Caco-2 (cell line): ENCODE results near the gene BCAN. TPM values are rescaled to one million over a fixed set of nuclear protein-coding genes. Genes with fewer than 3 reads are reported as not detected.

Experiments
- BruUV-seq: library from RNA; stranded (reverse); fragments of 400-500 nt; replicated peaks from 2 replicates; lab custom pipeline; 2021; lab: Mats Ljungman, UMichigan
- CTCF ChIA-PET: fragments of 300-600 bp; sonication (Branson Sonifier 250); formaldehyde crosslinking; loops from one replicate; lab custom pipeline; 2022; ENCODE audit warnings: antibody characterized with exemption; lab: Charles Lee
- POLR2A ChIA-PET: fragments of 300-600 bp; sonication (Branson Sonifier 250); formaldehyde crosslinking; loops from one replicate; lab custom pipeline; 2022; ENCODE audit warnings: antibody characterized with exemption; lab: Charles Lee
- DNase-seq, 2 experiments: peaks; one replicate each; pipeline versions ENCODE4 v3.0.0 to v3.0.0-alpha.2; 2020 to 2022
- H3K27me3 ChIP-seq: replicated peaks from 2 replicates; pipeline ENCODE4 v1.6.0; 2011; ENCODE audit warnings: low read length; ENCODE audit not compliant: control insufficient read depth, insufficient read depth
- H3K36me3 ChIP-seq: 2 replicates; pipeline ENCODE4 v1.5.1; 2011; ENCODE audit warnings: low read length; ENCODE audit not compliant: control insufficient read depth, insufficient read depth
- H3K4me1 ChIP-seq: fragments of 250-450 bp; sonication (Bioruptor Pico); 2 replicates; pipeline ENCODE4 v1.5.1; 2020; ENCODE audit warnings: mild to moderate bottlenecking
- H3K4me3 ChIP-seq: 2 replicates; pipeline ENCODE4 v1.5.1; 2011; ENCODE audit warnings: low read depth, mild to moderate bottlenecking, control low read depth, low read length
- H3K9me3 ChIP-seq: fragments of 250-450 bp; sonication (Bioruptor Pico); 2 replicates; pipeline ENCODE4 v1.5.1; 2020; ENCODE audit warnings: mild to moderate bottlenecking, moderate library complexity
- H3K27ac Mint-ChIP-seq: one replicate; pipeline ENCODE4 v1.8.0; 2022; ENCODE audit warnings: mixed read lengths; ENCODE audit not compliant: unreplicated experiment
- H3K27me3 Mint-ChIP-seq: one replicate; pipeline ENCODE4 v1.8.0; 2022; ENCODE audit warnings: mixed read lengths; ENCODE audit not compliant: insufficient read depth, unreplicated experiment
- H3K36me3 Mint-ChIP-seq: one replicate; pipeline ENCODE4 v1.8.0; 2022; ENCODE audit warnings: mild to moderate bottlenecking, mixed read lengths; ENCODE audit not compliant: insufficient read depth, unreplicated experiment
- H3K4me1 Mint-ChIP-seq: one replicate; pipeline ENCODE4 v1.8.0; 2022; ENCODE audit warnings: low read depth, mixed read lengths; ENCODE audit not compliant: unreplicated experiment
- H3K4me3 Mint-ChIP-seq: one replicate; pipeline ENCODE4 v1.8.0; 2022; ENCODE audit warnings: mild to moderate bottlenecking, moderate library complexity, mixed read lengths; ENCODE audit not compliant: unreplicated experiment
- H3K9me3 Mint-ChIP-seq: one replicate; pipeline ENCODE4 v1.8.0; 2022; ENCODE audit warnings: mixed read lengths; ENCODE audit not compliant: unreplicated experiment
- CTCF ChIP-seq, 2 experiments: fragments of 200-600 bp in 1 of 2; IDR thresholded peaks; 1 replicate in 1 of 2; 2 replicates in 1 of 2; pipeline versions ENCODE4 v1.5.1 to v1.8.0; 2011 to 2022; ENCODE audit warnings: antibody characterized with exemption in 1 of 2, control low read depth in 1 of 2, inconsistent platforms in 1 of 2, low read depth in 1 of 2, low read length in 1 of 2, mild to moderate bottlenecking in 1 of 2, moderate library complexity in 1 of 2; ENCODE audit not compliant: insufficient read depth in 1 of 2, severe bottlenecking in 1 of 2, unreplicated experiment in 1 of 2
- intact Hi-C: fragments of 100-400 bp; cut with micrococcal nuclease; formaldehyde crosslinking; loops from one replicate; pipeline ENCODE4 v1.10.0; 2022; ENCODE audit not compliant: unreplicated experiment
- total RNA-seq: library from RNA; stranded (reverse); gene quantifications from 2 replicates; pipeline ENCODE4 v1.2.3, GENCODE V29; 2022

The BCAN gene
- total RNA-seq, 1 experiment from 2014 or later = not detected

- BruUV-seq = no TSS peak
- no peaks in the 10 kb centered on the region for H3K27me3 ChIP-seq
These were observed 3.7 kb downstream of the BCAN start for GRCh38 chr1:156645666-156646065.

GRCh38 chr1:156646738-156647211, 4.9 kb downstream of the BCAN start:
- Histone ChIP-seq H3K4me3 (no peak overlapping the region), H3K36me3 (no peaks in the 10 kb centered on the region), H3K9me3 (no peaks in the 10 kb centered on the region), H3K27me3 (no peaks in the 10 kb centered on the region), H3K4me1 (no peaks in the 10 kb centered on the region)
- Mint-ChIP-seq H3K9me3 (no peaks in the 10 kb centered on the region), H3K27ac (no peak overlapping the region), H3K4me3 (no peak overlapping the region), H3K4me1 (no peaks in the 10 kb centered on the region), H3K36me3 (no peaks in the 10 kb centered on the region), H3K27me3 (peaks cover 4% of the 10 kb centered on the region)
- POLR2A ChIA-PET = interaction anchor here (0.5 kb wide), 1 partner anchor 30 kb away, joined by 4 read pairs; no protein-coding TSS in a partner anchor
- no TSS peak for BruUV-seq
- CTCF ChIA-PET = no interaction called here
- no peak for TF ChIP-seq CTCF (IDR thresholded peaks at IDR 0.05; ENCODE audit: insufficient read depth in 1 of 2, low read depth in 1 of 2, low read length in 1 of 2, severe bottlenecking in 1 of 2, unreplicated experiment in 1 of 2)
- DNase-seq = no peak
- intact Hi-C loops = no loop called here

More at GRCh38 chr1:156645666-156646065, 3.7 kb downstream of the BCAN start:
- no peak overlapping the region for H3K4me3 ChIP-seq
- Mint-ChIP-seq H3K4me1 (no peaks in the 10 kb centered on the region), H3K27me3 (peaks cover 4% of the 10 kb centered on the region), H3K27ac (no peak overlapping the region), H3K9me3 (no peaks in the 10 kb centered on the region), H3K36me3 (no peaks in the 10 kb centered on the region), H3K4me3 (no peak overlapping the region)
- no peak for DNase-seq
- TF ChIP-seq CTCF (IDR thresholded peaks at IDR 0.05; ENCODE audit: insufficient read depth in 1 of 2, low read depth in 1 of 2, low read length in 1 of 2, severe bottlenecking in 1 of 2, unreplicated experiment in 1 of 2) = no peak
- H3K4me1 ChIP-seq = no peaks in the 10 kb centered on the region
- intact Hi-C loops = no loop called here
- no peaks in the 10 kb centered on the region for H3K9me3 ChIP-seq
- POLR2A ChIA-PET = no interaction called here
- H3K36me3 ChIP-seq = no peaks in the 10 kb centered on the region
- CTCF ChIA-PET = interaction anchor here (0.8 kb wide), 1 partner anchor 26 kb away, joined by 4 read pairs; the partner anchor contains the start of gene HAPLN2

- no peaks in the 10 kb centered on the region for H3K36me3 ChIP-seq
- no peaks in the 10 kb centered on the region for H3K9me3 Mint-ChIP-seq
- ChIA-PET CTCF (no interaction called here), POLR2A (no interaction called here)
- peaks cover 7% of the 10 kb centered on the region for H3K27me3 Mint-ChIP-seq
- TF ChIP-seq CTCF (IDR thresholded peaks at IDR 0.05; ENCODE audit: insufficient read depth in 1 of 2, low read depth in 1 of 2, low read length in 1 of 2, severe bottlenecking in 1 of 2, unreplicated experiment in 1 of 2) = no peak
- no TSS peak for BruUV-seq
- intact Hi-C loops = no loop called here
- no peaks in the 10 kb centered on the region for H3K36me3 Mint-ChIP-seq
- H3K4me1 ChIP-seq = no peaks in the 10 kb centered on the region
- no peak for DNase-seq
- no peaks in the 10 kb centered on the region for H3K4me1 Mint-ChIP-seq
- no peaks in the 10 kb centered on the region for H3K27me3 ChIP-seq
- no peaks in the 10 kb centered on the region for H3K9me3 ChIP-seq
- H3K4me3 ChIP-seq = no peak overlapping the region
- no peak overlapping the region for H3K27ac Mint-ChIP-seq
- no peak overlapping the region for H3K4me3 Mint-ChIP-seq
These were observed 5.4 kb downstream of the BCAN start for GRCh38 chr1:156647351-156647750.
